ENCODE results near the gene PHLPP2.

Gene PHLPP2

GRCh38 chr16:71666928-71667707 lies 57.4 kb downstream of the PHLPP2 start:
- no peak for DNase-seq (ENCODE audit: low spot score)

GRCh38 chr16:71666264-71666663 lies 58.2 kb downstream of the PHLPP2 start:
- no peak for DNase-seq (ENCODE audit: low spot score)

- DNase-seq (ENCODE audit: low spot score), result no peak
These were observed 65.0 kb downstream of the PHLPP2 start for GRCh38 chr16:71659471-71659870.

DNA sequence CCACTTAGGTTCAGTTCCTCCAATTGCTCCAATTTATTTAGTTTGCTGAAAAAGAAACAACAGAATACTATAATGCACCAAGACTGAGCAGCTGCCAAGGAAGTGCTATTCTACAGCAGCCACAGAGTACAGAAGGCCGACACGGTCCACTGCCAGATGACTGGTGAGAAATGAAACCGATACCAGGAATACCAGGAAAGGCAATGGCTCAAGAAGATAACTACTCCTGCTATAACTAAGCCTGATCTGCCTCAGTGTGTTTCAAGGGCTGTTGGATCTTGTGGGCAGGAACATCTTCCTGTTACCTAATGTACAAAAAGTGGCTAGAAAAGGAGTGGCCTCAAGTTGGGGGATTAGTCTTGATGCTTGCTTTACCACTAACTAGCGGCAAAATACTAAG lies 65.7 kb downstream of the PHLPP2 start:
- DNase-seq (ENCODE audit: low spot score), result no peak

GRCh38 chr16:71649704-71650103 lies 74.8 kb downstream of the PHLPP2 start:
- no peak for DNase-seq (ENCODE audit: low spot score)

DNA sequence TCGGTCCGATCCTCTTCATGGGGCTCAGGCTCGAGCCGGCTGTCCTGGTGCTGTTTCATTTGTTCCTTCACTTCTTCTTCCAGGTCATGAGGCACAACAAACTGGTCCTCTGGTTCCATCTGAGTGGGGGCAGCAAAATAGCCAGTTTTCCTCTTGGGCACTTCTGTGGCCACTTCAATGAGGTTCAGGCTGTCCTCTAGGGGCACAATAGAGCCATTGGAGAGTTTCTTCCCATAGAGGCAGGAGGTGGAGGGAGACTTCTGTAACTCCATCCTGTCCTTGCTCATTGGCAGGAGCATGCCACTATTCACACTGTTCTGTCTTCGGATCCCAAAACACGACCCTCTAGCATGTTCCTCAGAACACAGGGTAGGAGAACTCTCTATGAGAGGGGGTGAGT lies 75.6 kb downstream of the PHLPP2 start:
- DNase-seq (ENCODE audit: low spot score), result peak; percentile 20

DNA sequence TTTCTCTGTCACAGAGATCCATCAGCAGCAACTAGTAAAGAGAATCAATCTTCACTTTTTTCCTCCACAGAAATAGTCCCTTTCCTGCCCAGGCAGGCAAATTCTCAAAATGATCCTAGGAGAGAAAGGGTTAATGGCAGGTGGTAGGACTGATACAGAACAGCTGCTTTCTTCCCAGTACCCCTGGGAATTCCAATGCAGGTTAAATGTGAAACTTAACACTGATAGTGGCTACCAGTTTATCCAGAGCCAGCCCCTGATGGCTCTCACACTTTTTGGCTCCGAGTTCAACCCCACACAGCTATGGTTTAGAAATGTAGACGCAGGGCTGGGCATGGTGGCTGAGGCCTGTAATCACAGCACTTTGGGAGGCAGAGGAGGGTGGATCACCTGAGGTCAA lies 76.3 kb downstream of the PHLPP2 start:
- DNase-seq (ENCODE audit: low spot score), result no peak

- no peak for DNase-seq (ENCODE audit: low spot score)
These were observed 77.1 kb downstream of the PHLPP2 start for GRCh38 chr16:71647391-71647790.

DNA sequence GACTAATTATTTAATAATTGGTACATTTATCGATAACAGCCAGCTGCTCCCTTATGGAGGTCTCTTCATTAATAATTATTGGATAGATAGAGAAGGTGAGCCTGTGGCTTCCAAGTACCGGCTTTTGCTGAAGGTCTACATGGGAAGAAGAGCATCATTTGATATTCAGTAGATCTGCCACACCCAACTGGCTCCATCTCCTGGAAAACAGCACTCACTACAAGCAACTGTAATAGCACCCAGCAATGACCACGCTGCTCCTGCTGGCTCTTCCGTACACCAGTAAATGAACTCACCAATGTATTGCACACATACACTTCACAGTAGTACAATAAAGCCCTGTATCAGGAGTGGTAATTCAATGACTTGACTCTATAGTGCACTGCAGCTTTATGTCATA lies 79.1 kb downstream of the PHLPP2 start:
- DNase-seq (ENCODE audit: low spot score), result peak; percentile 32

DNA sequence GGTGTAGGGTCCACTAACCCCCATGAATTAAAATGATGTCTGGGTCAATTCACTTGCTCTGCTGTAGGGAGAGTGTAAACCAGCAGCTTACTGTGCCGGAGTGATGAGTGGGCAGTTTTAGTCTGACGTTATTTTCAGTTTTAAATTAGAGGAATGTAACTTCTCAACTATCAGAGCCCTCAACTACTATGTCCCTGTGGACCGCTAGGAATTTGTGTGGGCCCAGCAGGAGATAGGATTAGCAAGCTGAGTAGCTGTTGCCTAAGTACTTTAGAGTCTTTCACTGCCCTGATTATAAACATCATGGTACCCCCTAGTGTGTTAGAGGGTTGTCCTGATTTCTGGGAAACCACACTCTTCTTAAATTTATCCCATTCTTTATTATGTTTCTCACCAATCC lies 87.1 kb downstream of the PHLPP2 start:
- DNase-seq (ENCODE audit: low spot score), result no peak

DNA sequence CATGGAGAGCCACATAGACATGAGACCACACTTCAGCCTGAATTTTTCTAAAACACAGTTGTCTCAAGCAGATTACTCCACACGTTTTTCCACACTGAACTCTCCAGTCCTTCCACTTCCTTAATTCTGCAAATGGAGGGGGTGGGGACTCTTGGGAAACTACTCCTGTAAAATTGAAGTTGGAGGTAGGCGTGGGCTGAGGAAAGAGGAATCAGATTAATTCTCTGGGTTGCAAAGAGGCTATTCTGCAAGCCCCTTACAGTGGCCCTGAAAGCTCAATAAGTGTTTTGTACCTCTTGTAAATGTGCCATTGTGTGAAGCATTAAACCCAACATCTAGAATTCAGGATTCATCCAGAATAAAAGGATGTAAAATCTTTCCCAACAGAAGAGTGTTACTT lies 88.9 kb downstream of the PHLPP2 start:
- DNase-seq (ENCODE audit: low spot score), result no peak

DNA sequence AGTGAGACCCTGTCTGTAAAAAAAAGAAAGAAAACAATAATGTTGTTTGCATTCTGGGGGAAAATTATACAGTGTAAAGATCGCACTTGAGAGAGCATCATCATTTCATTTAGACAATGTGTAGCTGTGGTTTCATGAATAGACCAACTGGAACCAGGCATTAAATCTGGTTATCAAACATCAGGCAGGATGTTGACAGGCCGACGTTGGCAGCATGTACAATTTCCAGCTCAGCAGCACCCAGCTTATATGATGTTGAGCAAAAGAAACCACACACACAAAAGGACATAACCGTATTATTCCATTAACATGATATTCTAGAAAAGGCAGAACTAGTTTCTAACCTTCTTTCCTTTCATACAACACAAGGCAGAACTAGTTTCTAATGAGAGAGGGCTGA lies 92.7 kb downstream of the PHLPP2 start:
- DNase-seq (ENCODE audit: low spot score), result no peak

- no peak for DNase-seq (ENCODE audit: low spot score)
These were observed 93.7 kb downstream of the PHLPP2 start for GRCh38 chr16:71630808-71631207.

- DNase-seq (ENCODE audit: low spot score), result no peak
These were observed 95.1 kb downstream of the PHLPP2 start for GRCh38 chr16:71629278-71630016.

GRCh38 chr16:71628810-71629209 lies 95.7 kb downstream of the PHLPP2 start:
- DNase-seq (ENCODE audit: low spot score), result no peak

- no peak for DNase-seq (ENCODE audit: low spot score)
These were observed 96.7 kb downstream of the PHLPP2 start for GRCh38 chr16:71627731-71628181.

DNA sequence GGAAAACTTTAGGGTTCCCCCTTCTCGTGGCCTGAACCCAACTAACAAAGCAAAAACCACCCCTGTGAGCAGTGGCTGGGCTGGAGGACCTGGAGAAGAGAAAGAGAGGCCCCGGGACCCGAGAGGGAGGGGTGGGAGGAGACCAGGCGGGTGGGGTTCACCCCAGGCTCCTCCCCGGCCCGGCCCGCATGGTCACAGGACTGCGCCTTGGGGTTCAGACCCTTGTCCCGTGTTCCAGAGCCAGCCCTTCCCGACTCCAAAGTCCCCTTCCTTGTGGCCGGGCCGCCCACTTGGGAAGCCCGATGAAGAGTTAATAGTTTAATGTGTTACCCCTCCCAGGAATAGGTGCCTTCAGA lies 97.7 kb downstream of the PHLPP2 start:
- no peak for DNase-seq (ENCODE audit: low spot score)

- DNase-seq (ENCODE audit: low spot score), result no peak
These were observed 98.3 kb downstream of the PHLPP2 start, which contains the start of gene MARVELD3 for GRCh38 chr16:71626018-71626857. Gene MARVELD3 (plus strand): TSS chr16:71626184. CDS start chr16:71626230, 46 bp downstream.

- DNase-seq (ENCODE audit: low spot score), result no peak
These were observed 99.2 kb downstream of the PHLPP2 start for GRCh38 chr16:71625113-71625850.

DNA sequence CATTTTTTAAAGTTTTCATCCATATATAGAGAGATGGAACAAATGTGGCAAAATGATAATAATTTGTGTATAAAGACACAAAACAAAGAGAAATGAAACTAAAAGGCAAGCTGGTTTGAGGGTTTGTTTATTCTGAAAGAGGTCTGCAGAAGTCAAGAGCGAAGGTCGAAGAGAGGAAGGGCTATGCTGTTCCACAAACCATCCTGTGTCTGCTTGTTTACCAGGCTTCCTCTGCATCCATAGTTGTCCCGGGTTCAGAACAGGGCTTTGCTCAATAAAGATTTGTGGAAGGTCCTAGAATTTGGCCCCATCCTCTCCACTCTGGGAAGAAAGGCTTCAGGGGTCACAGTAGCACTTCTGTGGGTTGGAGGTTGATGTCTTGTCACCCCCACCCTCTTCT lies 100.9 kb downstream of the PHLPP2 start:
- no peak for DNase-seq (ENCODE audit: low spot score)

DNA sequence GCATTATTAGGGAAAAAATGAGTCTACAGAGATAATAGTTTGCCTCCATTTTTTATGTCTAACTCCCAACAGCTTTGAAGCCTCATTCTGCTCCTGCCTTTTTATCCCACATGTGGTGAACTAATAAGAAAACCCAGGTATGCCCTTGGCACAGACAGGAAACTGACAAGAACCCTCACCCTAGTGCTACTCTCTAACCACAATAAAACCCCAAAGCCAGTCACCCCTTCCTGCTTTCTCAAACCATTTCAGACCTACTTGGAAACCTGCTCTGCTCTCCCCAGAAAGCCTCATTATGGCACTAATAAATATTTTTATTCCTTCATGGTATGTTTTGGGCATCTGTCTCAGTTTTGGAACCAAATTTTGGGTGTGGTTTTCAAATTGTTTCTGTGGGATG lies 102.4 kb downstream of the PHLPP2 start:
- DNase-seq (ENCODE audit: low spot score), result no peak

GRCh38 chr16:71618429-71618828 lies 106.1 kb downstream of the PHLPP2 start:
- no peak for DNase-seq (ENCODE audit: low spot score)
